ENCODE data around the gene CACNA2D3.

Gene CACNA2D3

GRCh38 chr3:54476891-54477290, 354.5 kb downstream of the CACNA2D3 start:
- DNase-seq (ENCODE audit: low read depth): no peak
- H3K4me3 ChIP-seq (ENCODE audit: control insufficient read depth, low read depth, low read length): no peak overlapping the region
- TF ChIP-seq CTCF (IDR thresholded peaks at IDR 0.05; ENCODE audit: control insufficient read depth, insufficient read depth, low read depth, low read length, missing control alignments): no peak

- DNase-seq (ENCODE audit: low read depth): no peak
- no peak overlapping the region for H3K4me3 ChIP-seq (ENCODE audit: control insufficient read depth, low read depth, low read length)
- no peak for TF ChIP-seq CTCF (IDR thresholded peaks at IDR 0.05; ENCODE audit: control insufficient read depth, insufficient read depth, low read depth, low read length, missing control alignments)
These were observed 359.4 kb downstream of the CACNA2D3 start for GRCh38 chr3:54481606-54482365.

GRCh38 chr3:54484334-54484733, 362.0 kb downstream of the CACNA2D3 start:
- no peak overlapping the region for H3K4me3 ChIP-seq (ENCODE audit: control insufficient read depth, low read depth, low read length)
- no peak for DNase-seq (ENCODE audit: low read depth)
- TF ChIP-seq CTCF (IDR thresholded peaks at IDR 0.05; ENCODE audit: control insufficient read depth, insufficient read depth, low read depth, low read length, missing control alignments): no peak

GRCh38 chr3:54486317-54486716, 364.0 kb downstream of the CACNA2D3 start:
- no peak overlapping the region for H3K4me3 ChIP-seq (ENCODE audit: control insufficient read depth, low read depth, low read length)
- DNase-seq (ENCODE audit: low read depth): no peak
- TF ChIP-seq CTCF (IDR thresholded peaks at IDR 0.05; ENCODE audit: control insufficient read depth, insufficient read depth, low read depth, low read length, missing control alignments): no peak

GRCh38 chr3:54488297-54488696, 365.9 kb downstream of the CACNA2D3 start:
- no peak overlapping the region for H3K4me3 ChIP-seq (ENCODE audit: control insufficient read depth, low read depth, low read length)
- TF ChIP-seq CTCF (IDR thresholded peaks at IDR 0.05; ENCODE audit: control insufficient read depth, insufficient read depth, low read depth, low read length, missing control alignments): no peak
- DNase-seq (ENCODE audit: low read depth): no peak

- no peak for DNase-seq (ENCODE audit: low read depth)
- no peak for TF ChIP-seq CTCF (IDR thresholded peaks at IDR 0.05; ENCODE audit: control insufficient read depth, insufficient read depth, low read depth, low read length, missing control alignments)
- H3K4me3 ChIP-seq (ENCODE audit: control insufficient read depth, low read depth, low read length): no peak overlapping the region
These were observed 371.9 kb downstream of the CACNA2D3 start for GRCh38 chr3:54494209-54494608.

Measured in AG09309 (cell line).